HepG2 (cell line): ENCODE results near the gene POLE3. TPM values are rescaled to one million over a fixed set of nuclear protein-coding genes. Genes with fewer than 3 reads are reported as not detected.

Source experiments
- ATF7 ChIP-seq, 2 experiments: fragments of 450-650 bp in 1 of 2; sonication (generic) in 1 of 2; formaldehyde crosslinking in 1 of 2; IDR thresholded peaks; 2 replicates each; pipeline versions ENCODE4 v1.4.0 to v1.6.1; 2016 to 2020; ENCODE audit warnings: antibody characterized with exemption in 1 of 2, mild to moderate bottlenecking in 1 of 2, missing genetic modification reagents in 1 of 2
- HNF4A ChIP-seq: sonication (generic); formaldehyde crosslinking; IDR thresholded peaks from 2 replicates; pipeline ENCODE4 v1.4.0; 2020; ENCODE audit warnings: missing genetic modification reagents
- NFIC ChIP-seq: IDR thresholded peaks from 2 replicates; pipeline ENCODE4 v1.6.1; 2012; ENCODE audit warnings: mild to moderate bottlenecking, low read length, inconsistent platforms
- NPAS2 ChIP-seq: sonication (generic); formaldehyde crosslinking; IDR thresholded peaks from 2 replicates; pipeline ENCODE4 v1.8.0; 2022; ENCODE audit warnings: mild to moderate bottlenecking, missing genetic modification reagents, borderline replicate concordance
- NR3C1 ChIP-seq: sonication (generic); formaldehyde crosslinking; IDR thresholded peaks from 2 replicates; pipeline ENCODE4 v1.4.0; 2020; ENCODE audit warnings: missing genetic modification reagents
- PCBP1 ChIP-seq: fragments of 200-400 bp; formaldehyde crosslinking; IDR thresholded peaks from 2 replicates; pipeline ENCODE4 v1.6.1; 2017; ENCODE audit warnings: mild to moderate bottlenecking, low read depth, low read length, borderline replicate concordance
- REXO4 ChIP-seq: sonication (generic); formaldehyde crosslinking; IDR thresholded peaks from 2 replicates; pipeline ENCODE4 v1.8.0; 2022; ENCODE audit warnings: missing genetic modification reagents, mild to moderate bottlenecking, borderline replicate concordance
- RXRA ChIP-seq: sonication (generic); formaldehyde crosslinking; IDR thresholded peaks from 2 replicates; pipeline ENCODE4 v1.5.1; 2020; ENCODE audit warnings: missing genetic modification reagents
- SIX1 ChIP-seq: sonication (generic); formaldehyde crosslinking; IDR thresholded peaks from 2 replicates; pipeline ENCODE4 v1.4.0; 2020; ENCODE audit warnings: missing genetic modification reagents, borderline replicate concordance
- ZBTB1 ChIP-seq: sonication (generic); formaldehyde crosslinking; IDR thresholded peaks from 2 replicates; pipeline ENCODE4 v1.4.0; 2020; ENCODE audit warnings: missing genetic modification reagents, borderline replicate concordance
- ZKSCAN8 ChIP-seq: IDR thresholded peaks from 2 replicates; pipeline ENCODE4 v1.6.1; 2016; ENCODE audit warnings: borderline replicate concordance, missing genetic modification reagents, missing compliant biosample characterization
- ZNF180 ChIP-seq: sonication (generic); formaldehyde crosslinking; IDR thresholded peaks from 2 replicates; pipeline ENCODE4 v1.4.0; 2020; ENCODE audit warnings: low read depth, missing genetic modification reagents, borderline replicate concordance
- ZNF317 ChIP-seq: sonication (generic); formaldehyde crosslinking; IDR thresholded peaks from 2 replicates; pipeline ENCODE4 v1.5.0; 2020; ENCODE audit warnings: mild to moderate bottlenecking, missing genetic modification reagents
- ZNF367 ChIP-seq: sonication (generic); formaldehyde crosslinking; IDR thresholded peaks from 2 replicates; pipeline ENCODE4 v1.4.0; 2020; ENCODE audit warnings: missing genetic modification reagents, borderline replicate concordance
- ZNF382 ChIP-seq: sonication (generic); formaldehyde crosslinking; IDR thresholded peaks from 2 replicates; pipeline ENCODE4 v1.5.0; 2020; ENCODE audit warnings: missing genetic modification reagents, mild to moderate bottlenecking, borderline replicate concordance
- ZNF530 ChIP-seq: sonication (generic); formaldehyde crosslinking; IDR thresholded peaks from 2 replicates; pipeline ENCODE4 v1.5.0; 2020; ENCODE audit warnings: low read depth, mild to moderate bottlenecking, missing genetic modification reagents
- ZNF678 ChIP-seq: sonication (generic); formaldehyde crosslinking; IDR thresholded peaks from 2 replicates; pipeline ENCODE4 v1.4.0; 2020; ENCODE audit warnings: mild to moderate bottlenecking, missing genetic modification reagents
- ZNF792 ChIP-seq: IDR thresholded peaks from 2 replicates; pipeline ENCODE4 v1.6.1; 2016
- ZSCAN12 ChIP-seq: sonication (generic); formaldehyde crosslinking; IDR thresholded peaks from 2 replicates; pipeline ENCODE4 v1.9.0; 2021; ENCODE audit warnings: mild to moderate bottlenecking, missing genetic modification reagents
- polyA plus RNA-seq, 8 experiments: library from polyadenylated mRNA; depleted of rRNA in 3 of 8; stranded (reverse) in 7 of 8; unstranded in 1 of 8; fragments of >200 nt; fragmentation: Illumina TruSeq in 4 of 8; extraction: Trizol in 4 of 8; gene quantifications; 2 replicates each; pipeline versions ENCODE4 v1.2.1 to v1.2.3, GENCODE V29; 2011 to 2016; ENCODE audit warnings: low read depth in 4 of 8, missing spikeins in 1 of 8, mixed read lengths in 1 of 8; ENCODE audit not compliant: insufficient read depth in 1 of 8
- total RNA-seq, 5 experiments: library from RNA; depleted of rRNA; stranded (reverse); fragments of >200 nt; fragmentation: Illumina TruSeq; extraction: Trizol; gene quantifications; 2 replicates each; pipeline ENCODE4 v1.2.3, GENCODE V29; 2016; ENCODE audit warnings: low read depth in 1 of 5
- TF ChIP-seq, protein P1 (sequence below): sonication (generic); formaldehyde crosslinking; IDR thresholded peaks from 2 replicates; pipeline ENCODE4 v1.4.0; 2020; ENCODE audit warnings: missing genetic modification reagents
- TF ChIP-seq, protein P2 (sequence below): sonication (generic); formaldehyde crosslinking; IDR thresholded peaks from 2 replicates; pipeline ENCODE4 v1.5.1; 2020; ENCODE audit warnings: missing genetic modification reagents, mild to moderate bottlenecking, borderline replicate concordance
- TF ChIP-seq, protein P3 (sequence below): sonication (generic); formaldehyde crosslinking; IDR thresholded peaks from 2 replicates; pipeline ENCODE4 v1.5.0; 2020; ENCODE audit warnings: missing genetic modification reagents
- TF ChIP-seq, protein P4 (sequence below): sonication (generic); formaldehyde crosslinking; IDR thresholded peaks from 2 replicates; pipeline ENCODE4 v1.9.0; 2021; ENCODE audit warnings: missing genetic modification reagents, mild to moderate bottlenecking, borderline replicate concordance
- TF ChIP-seq, protein P5 (sequence below): sonication (generic); formaldehyde crosslinking; IDR thresholded peaks from 2 replicates; pipeline ENCODE4 v1.8.1; 2023; ENCODE audit warnings: mild to moderate bottlenecking, inconsistent platforms, moderate library complexity, missing genetic modification reagents, borderline replicate concordance

Gene POLE3
- total and polyA plus RNA-seq, 2 of the 13 experiments (the other 11 are each of a cell fraction or from before 2014, with no cell fraction given): 36.0 to 77.2 TPM

DNA sequence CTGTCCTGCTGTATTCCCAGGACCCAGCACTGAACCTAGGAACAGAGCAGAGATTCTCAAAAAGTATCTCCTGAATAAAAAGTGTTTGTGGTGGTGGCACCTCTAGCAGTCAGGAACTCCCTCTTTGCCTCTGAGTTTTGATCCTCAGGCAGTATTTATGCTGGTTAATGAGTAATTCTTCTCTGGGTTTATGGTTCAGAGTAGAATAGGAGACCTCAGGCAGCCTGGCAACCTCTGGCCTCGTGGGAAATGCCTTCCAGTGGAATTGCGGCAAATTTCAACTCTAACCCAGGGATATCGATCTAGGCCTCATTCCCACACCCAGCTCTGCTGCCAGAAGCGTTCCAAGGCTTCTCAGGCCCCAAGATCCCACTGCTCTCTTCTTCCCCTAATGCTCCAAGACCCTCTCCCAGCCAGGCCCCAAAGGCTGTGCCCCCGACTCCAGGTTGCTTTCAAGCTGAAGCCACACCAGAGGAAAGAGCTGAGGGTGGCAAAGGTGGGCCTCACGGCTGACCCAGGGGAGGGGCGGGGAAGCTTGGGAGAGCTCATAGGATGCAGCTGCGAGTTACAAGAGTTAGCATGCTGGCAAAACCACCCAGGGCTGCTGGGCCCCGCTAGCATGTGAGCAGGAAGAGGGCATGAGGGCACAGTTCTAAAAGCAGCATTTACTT, 22.8 kb downstream of the POLE3 start (continued):
- TF ChIP-seq ZNF367 (CRISPR knock-in tag) (no peak), NFIC (peak; percentile 85), SIX1 (CRISPR knock-in tag) (peak; percentile 43; the same call in 1 of the 2 replicates), ZNF792 (CRISPR knock-in tag) (no peak), HNF4A (CRISPR knock-in tag) (peak; percentile 86), ZNF382 (CRISPR knock-in tag) (no peak), ZBTB1 (CRISPR knock-in tag) (no peak), REXO4 (CRISPR knock-in tag) (no peak), PCBP1 (no peak), ZNF678 (no peak), NR3C1 (CRISPR knock-in tag) (no peak), NPAS2 (CRISPR knock-in tag) (no peak), ZNF180 (no peak), ATF7 (IDR thresholded peaks at IDR 0.05) (no peak), ATF7 (CRISPR knock-in tag; IDR thresholded peaks at IDR 0.05) (no peak; the same call in 1 of the 2 replicates), RXRA (peak; percentile 93), ZSCAN12 (no peak), ZNF530 (CRISPR knock-in tag) (no peak), ZNF317 (CRISPR knock-in tag) (0 out of 2 replicates have a peak, but pooled peaks have one; percentile 61), ZKSCAN8 (CRISPR knock-in tag) (0 out of 2 replicates have a peak, but pooled peaks have one; percentile 20)
- TF ChIP-seq, protein P1, sequence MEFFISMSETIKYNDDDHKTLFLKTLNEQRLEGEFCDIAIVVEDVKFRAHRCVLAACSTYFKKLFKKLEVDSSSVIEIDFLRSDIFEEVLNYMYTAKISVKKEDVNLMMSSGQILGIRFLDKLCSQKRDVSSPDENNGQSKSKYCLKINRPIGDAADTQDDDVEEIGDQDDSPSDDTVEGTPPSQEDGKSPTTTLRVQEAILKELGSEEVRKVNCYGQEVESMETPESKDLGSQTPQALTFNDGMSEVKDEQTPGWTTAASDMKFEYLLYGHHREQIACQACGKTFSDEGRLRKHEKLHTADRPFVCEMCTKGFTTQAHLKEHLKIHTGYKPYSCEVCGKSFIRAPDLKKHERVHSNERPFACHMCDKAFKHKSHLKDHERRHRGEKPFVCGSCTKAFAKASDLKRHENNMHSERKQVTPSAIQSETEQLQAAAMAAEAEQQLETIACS (CRISPR knock-in tag): no peak
- TF ChIP-seq, protein P2, sequence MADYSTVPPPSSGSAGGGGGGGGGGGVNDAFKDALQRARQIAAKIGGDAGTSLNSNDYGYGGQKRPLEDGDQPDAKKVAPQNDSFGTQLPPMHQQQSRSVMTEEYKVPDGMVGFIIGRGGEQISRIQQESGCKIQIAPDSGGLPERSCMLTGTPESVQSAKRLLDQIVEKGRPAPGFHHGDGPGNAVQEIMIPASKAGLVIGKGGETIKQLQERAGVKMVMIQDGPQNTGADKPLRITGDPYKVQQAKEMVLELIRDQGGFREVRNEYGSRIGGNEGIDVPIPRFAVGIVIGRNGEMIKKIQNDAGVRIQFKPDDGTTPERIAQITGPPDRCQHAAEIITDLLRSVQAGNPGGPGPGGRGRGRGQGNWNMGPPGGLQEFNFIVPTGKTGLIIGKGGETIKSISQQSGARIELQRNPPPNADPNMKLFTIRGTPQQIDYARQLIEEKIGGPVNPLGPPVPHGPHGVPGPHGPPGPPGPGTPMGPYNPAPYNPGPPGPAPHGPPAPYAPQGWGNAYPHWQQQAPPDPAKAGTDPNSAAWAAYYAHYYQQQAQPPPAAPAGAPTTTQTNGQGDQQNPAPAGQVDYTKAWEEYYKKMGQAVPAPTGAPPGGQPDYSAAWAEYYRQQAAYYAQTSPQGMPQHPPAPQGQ: no peak
- TF ChIP-seq, protein P3, sequence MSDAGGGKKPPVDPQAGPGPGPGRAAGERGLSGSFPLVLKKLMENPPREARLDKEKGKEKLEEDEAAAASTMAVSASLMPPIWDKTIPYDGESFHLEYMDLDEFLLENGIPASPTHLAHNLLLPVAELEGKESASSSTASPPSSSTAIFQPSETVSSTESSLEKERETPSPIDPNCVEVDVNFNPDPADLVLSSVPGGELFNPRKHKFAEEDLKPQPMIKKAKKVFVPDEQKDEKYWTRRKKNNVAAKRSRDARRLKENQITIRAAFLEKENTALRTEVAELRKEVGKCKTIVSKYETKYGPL: no peak
- TF ChIP-seq, protein P4, sequence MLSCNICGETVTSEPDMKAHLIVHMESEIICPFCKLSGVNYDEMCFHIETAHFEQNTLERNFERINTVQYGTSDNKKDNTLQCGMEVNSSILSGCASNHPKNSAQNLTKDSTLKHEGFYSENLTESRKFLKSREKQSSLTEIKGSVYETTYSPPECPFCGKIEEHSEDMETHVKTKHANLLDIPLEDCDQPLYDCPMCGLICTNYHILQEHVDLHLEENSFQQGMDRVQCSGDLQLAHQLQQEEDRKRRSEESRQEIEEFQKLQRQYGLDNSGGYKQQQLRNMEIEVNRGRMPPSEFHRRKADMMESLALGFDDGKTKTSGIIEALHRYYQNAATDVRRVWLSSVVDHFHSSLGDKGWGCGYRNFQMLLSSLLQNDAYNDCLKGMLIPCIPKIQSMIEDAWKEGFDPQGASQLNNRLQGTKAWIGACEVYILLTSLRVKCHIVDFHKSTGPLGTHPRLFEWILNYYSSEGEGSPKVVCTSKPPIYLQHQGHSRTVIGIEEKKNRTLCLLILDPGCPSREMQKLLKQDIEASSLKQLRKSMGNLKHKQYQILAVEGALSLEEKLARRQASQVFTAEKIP (CRISPR knock-in tag): no peak
- TF ChIP-seq, protein P5, sequence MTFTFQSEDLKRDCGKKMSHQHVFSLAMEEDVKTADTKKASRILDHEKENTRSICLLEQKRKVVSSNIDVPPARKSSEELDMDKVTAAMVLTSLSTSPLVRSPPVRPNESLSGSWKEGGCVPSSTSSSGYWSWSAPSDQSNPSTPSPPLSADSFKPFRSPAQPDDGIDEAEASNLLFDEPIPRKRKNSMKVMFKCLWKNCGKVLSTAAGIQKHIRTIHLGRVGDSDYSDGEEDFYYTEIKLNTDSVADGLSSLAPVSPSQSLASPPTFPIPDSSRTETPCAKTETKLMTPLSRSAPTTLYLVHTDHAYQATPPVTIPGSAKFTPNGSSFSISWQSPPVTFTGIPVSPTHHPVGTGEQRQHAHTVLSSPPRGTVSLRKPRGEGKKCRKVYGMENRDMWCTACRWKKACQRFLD (CRISPR knock-in tag): no peak
